Transverse colon (tissue), 4 donors: ENCODE data around the gene CAST. TPM values are rescaled to one million over a fixed set of nuclear protein-coding genes. Genes with fewer than 3 reads are reported as not detected.

Experiments used
- DNase-seq: peaks from one replicate; pipeline ENCODE4 v3.0.0-alpha.2; 2019
- H3K27ac ChIP-seq, 4 donors: fragments of 200-600 bp; sonication (generic); 2 replicates each; pipeline ENCODE4 v1.5.1; 2016 to 2018; ENCODE audit warnings: inconsistent platforms in 4 of 4
- H3K27me3 ChIP-seq: fragments of 200-600 bp; sonication (generic); 2 replicates; pipeline ENCODE4 v1.5.1; 2017; ENCODE audit warnings: inconsistent platforms
- H3K36me3 ChIP-seq, 4 donors: fragments of 200-600 bp; sonication (generic); 2 replicates each; pipeline ENCODE4 v1.5.1; 2017 to 2019; ENCODE audit warnings: inconsistent platforms in 4 of 4
- H3K4me1 ChIP-seq, 4 donors: fragments of 200-600 bp; sonication (generic); 2 replicates each; pipeline ENCODE4 v1.5.1; 2017 to 2020; ENCODE audit warnings: inconsistent platforms in 4 of 4
- H3K4me3 ChIP-seq, 4 donors: fragments of 200-600 bp; sonication (generic); 1 replicate in 1 of 4; 2 replicates in 3 of 4; pipeline versions ENCODE4 v1.5.1 to v1.6.1; 2017 to 2019; ENCODE audit warnings: inconsistent platforms in 4 of 4
- H3K9me3 ChIP-seq, 2 donors: fragments of 200-600 bp; sonication (generic); 2 replicates each; pipeline ENCODE4 v1.5.1; 2017 to 2019; ENCODE audit warnings: inconsistent platforms in 2 of 2
- CTCF ChIP-seq, 5 experiments: fragments of 200-600 bp in 3 of 5; fragments of 450-650 bp in 2 of 5; sonication (generic) in 3 of 5; IDR thresholded peaks; 1 replicate in 2 of 5; 2 replicates in 3 of 5; pipeline ENCODE4 v1.5.1; 2016 to 2017; ENCODE audit warnings: antibody characterized with exemption in 5 of 5, inconsistent platforms in 3 of 5, mild to moderate bottlenecking in 2 of 5, moderate library complexity in 1 of 5
- EP300 ChIP-seq: sonication (generic); formaldehyde crosslinking; IDR thresholded peaks from one replicate; pipeline ENCODE4 v1.6.1; 2017; ENCODE audit warnings: antibody characterized with exemption, low read depth
- POLR2A ChIP-seq: fragments of 450-650 bp; IDR thresholded peaks from one replicate; pipeline ENCODE4 v1.6.1; 2016; ENCODE audit warnings: antibody characterized with exemption, mild to moderate bottlenecking, moderate library complexity
- POLR2AphosphoS5 ChIP-seq, 3 donors: sonication (generic); formaldehyde crosslinking; IDR thresholded peaks; one replicate each; pipeline ENCODE4 v1.6.1; 2016; ENCODE audit warnings: antibody characterized with exemption in 3 of 3
- WGBS, 2 donors: methylation state at CpG; one replicate each; pipeline ENCODE4 v1.1.5; 2018; ENCODE audit warnings: low coverage in 1 of 2; 5-methylcytosine and 5-hydroxymethylcytosine counted together
- in situ Hi-C, 4 donors: fragments of 200-750 bp; cut with MboI; loops; one replicate each; pipeline versions ENCODE4 v1.15.0 to v1.15.1; 2017; ENCODE audit warnings: low sequenced_read_pairs in 3 of 4, low pct_ligation_motif_present in 1 of 4, low pct_unique_long_range_greater_than_20kb in 1 of 4
- intact Hi-C: fragments of 100-400 bp; cut with DNase I; formaldehyde crosslinking; loops from one replicate; pipeline ENCODE4 v1.15.1; 2023; ENCODE audit warnings: low total_unique reads
- total RNA-seq, 4 donors: library from RNA; depleted of rRNA; stranded (reverse); fragments of >200 nt; gene quantifications; one replicate each; pipeline ENCODE4 v1.1.0, GENCODE V29; 2016

CAST gene
- total RNA-seq, 4 donors from 2014 or later: 237 to 556 (median 335) TPM

GRCh38 chr5:96751203-96752169 lies 89.3 kb downstream of the CAST start:
- H3K4me3 ChIP-seq: no peak overlapping the region

GRCh38 chr5:96752341-96753016 lies 90.3 kb downstream of the CAST start:
- peaks cover 0 to 80% (median 37%) of the 10 kb centered on the region in 4 donors for H3K36me3 ChIP-seq
- no peak for DNase-seq
- in situ Hi-C loops: loop anchor here in 3 of 4 donors (10.0 to 25.0 kb wide), 2 partner anchors 410 to 412 kb away; no protein-coding TSS in a partner anchor

More at GRCh38 chr5:96751203-96752169, 89.3 kb downstream of the CAST start:
- in situ Hi-C loops: loop anchor here in 3 of 4 donors (10.0 to 25.0 kb wide), 2 partner anchors 411 to 413 kb away; no protein-coding TSS in a partner anchor
- peaks cover 0 to 29% (median 6%) of the 10 kb centered on the region in 4 donors for H3K4me1 ChIP-seq
- no peak for DNase-seq
- intact Hi-C loops: no loop called here
- no peaks in the 10 kb centered on the region for H3K27me3 ChIP-seq
- peaks cover 0 to 76% (median 40%) of the 10 kb centered on the region in 4 donors for H3K36me3 ChIP-seq
- no peak for TF ChIP-seq EP300
- TF ChIP-seq POLR2A: no peak
- no peak for TF ChIP-seq POLR2AphosphoS5 (IDR thresholded peaks at IDR 0.05)
- no peak for TF ChIP-seq CTCF (IDR thresholded peaks at IDR 0.05)
- H3K27ac ChIP-seq: peak overlapping the region in 1 of 4 donors; percentile 43
- 52% methylated on average over 4 to 6 of the region's 6 CpGs for WGBS, 2 donors
- no peaks in the 10 kb centered on the region for H3K9me3 ChIP-seq

GRCh38 chr5:96753017-96753397 lies 90.8 kb downstream of the CAST start:
- WGBS, 2 donors: 98 to 100% methylated on average over 1 to 4 of the region's 4 CpGs
- no peak for DNase-seq
- Histone ChIP-seq H3K27ac (no peak overlapping the region), H3K4me1 (peaks cover 0 to 16% (median 0%) of the 10 kb centered on the region in 4 donors), H3K9me3 (no peaks in the 10 kb centered on the region), H3K36me3 (peaks cover 0 to 80% (median 37%) of the 10 kb centered on the region in 4 donors), H3K4me3 (no peak overlapping the region), H3K27me3 (no peaks in the 10 kb centered on the region)
- TF ChIP-seq EP300 (no peak), POLR2A (no peak), POLR2AphosphoS5 (IDR thresholded peaks at IDR 0.05) (no peak), CTCF (IDR thresholded peaks at IDR 0.05) (no peak)
- in situ Hi-C loops: loop anchor here in 3 of 4 donors (10.0 to 25.0 kb wide), 2 partner anchors 409 to 412 kb away; no protein-coding TSS in a partner anchor
- intact Hi-C loops: no loop called here

More at GRCh38 chr5:96752341-96753016, 90.3 kb downstream of the CAST start:
- Histone ChIP-seq H3K4me3 (no peak overlapping the region), H3K27me3 (no peaks in the 10 kb centered on the region), H3K27ac (peak overlapping the region in 1 of 4 donors; percentile 43), H3K9me3 (no peaks in the 10 kb centered on the region), H3K4me1 (peaks cover 0 to 21% (median 4%) of the 10 kb centered on the region in 4 donors)
- intact Hi-C loops: no loop called here
- no peak for TF ChIP-seq POLR2A
- TF ChIP-seq POLR2AphosphoS5 (IDR thresholded peaks at IDR 0.05): no peak
- TF ChIP-seq CTCF (IDR thresholded peaks at IDR 0.05): peak; percentile 53 to 76 (median 69)
- TF ChIP-seq EP300: no peak

- no peak overlapping the region for H3K27ac ChIP-seq
- no peaks in the 10 kb centered on the region for H3K27me3 ChIP-seq
- peaks cover 0 to 79% (median 39%) of the 10 kb centered on the region in 4 donors for H3K36me3 ChIP-seq
- 59 to 70% methylated on average over 4 of the region's 4 CpGs for WGBS, 2 donors
- no peak for DNase-seq
- no peak overlapping the region for H3K4me3 ChIP-seq
- TF ChIP-seq CTCF (IDR thresholded peaks at IDR 0.05) (no peak), EP300 (no peak), POLR2AphosphoS5 (IDR thresholded peaks at IDR 0.05) (no peak), POLR2A (no peak)
- no peaks in the 10 kb centered on the region for H3K9me3 ChIP-seq
- intact Hi-C loops (no loop called here), in situ Hi-C loops (loop anchor here in 3 of 4 donors (10.0 to 25.0 kb wide), 2 partner anchors 408 to 411 kb away; no protein-coding TSS in a partner anchor)
- peaks cover 0 to 14% (median 0%) of the 10 kb centered on the region in 4 donors for H3K4me1 ChIP-seq
Observed at GRCh38 chr5:96753848-96754247, 91.7 kb downstream of the CAST start.
